Thoracic aorta (tissue), 2 donors: ENCODE data around the gene PRLR. TPM values are rescaled to one million over a fixed set of nuclear protein-coding genes. Genes with fewer than 3 reads are reported as not detected.

Experiments used
- ATAC-seq: fragments of 150-250 bp; one replicate; pipeline ENCODE4 v1.8.0; 2017; ENCODE audit warnings: low read depth; ENCODE audit not compliant: insufficient number of reproducible peaks, low FRiP score
- DNase-seq: peaks from one replicate; pipeline ENCODE4 v3.0.0-alpha.2; 2020; ENCODE audit warnings: low spot score
- H3K27ac ChIP-seq, 2 donors: fragments of 200-600 bp; sonication (generic); 1 replicate in 1 of 2; 2 replicates in 1 of 2; pipeline ENCODE4 v1.5.1; 2016; ENCODE audit warnings: mild to moderate bottlenecking in 2 of 2, moderate library complexity in 2 of 2
- H3K27me3 ChIP-seq: fragments of 200-600 bp; sonication (generic); replicated peaks from 2 replicates; pipeline ENCODE4 v1.6.0; 2016; ENCODE audit warnings: mild to moderate bottlenecking; ENCODE audit not compliant: insufficient read depth
- H3K36me3 ChIP-seq: fragments of 200-600 bp; sonication (generic); one replicate; pipeline ENCODE4 v1.5.1; 2016
- H3K4me1 ChIP-seq, 2 donors: fragments of 200-600 bp; sonication (generic); 1 replicate in 1 of 2; 2 replicates in 1 of 2; pipeline versions ENCODE4 v1.5.1 to v1.6.0; 2016; ENCODE audit warnings: low read depth in 2 of 2, mild to moderate bottlenecking in 1 of 2; ENCODE audit not compliant: control insufficient read depth in 1 of 2
- H3K4me3 ChIP-seq: fragments of 200-600 bp; sonication (generic); 2 replicates; pipeline ENCODE4 v1.5.1; 2016; ENCODE audit warnings: mild to moderate bottlenecking
- H3K9me3 ChIP-seq: fragments of 200-600 bp; sonication (generic); 2 replicates; pipeline ENCODE4 v1.5.1; 2016
- total RNA-seq, 2 donors: library from RNA; depleted of rRNA; stranded (reverse); fragments of >200 nt; gene quantifications; one replicate each; pipeline versions ENCODE4 v1.1.0 to v1.2.3, GENCODE V29; 2016
- TF ChIP-seq, protein P1 (sequence below): fragments of 200-600 bp; sonication (generic); IDR thresholded peaks from one replicate; pipeline ENCODE4 v1.5.1; 2019; ENCODE audit warnings: antibody characterized with exemption

PRLR gene
- total RNA-seq, 2 donors from 2014 or later: 0.71 to 2.6 TPM

DNA sequence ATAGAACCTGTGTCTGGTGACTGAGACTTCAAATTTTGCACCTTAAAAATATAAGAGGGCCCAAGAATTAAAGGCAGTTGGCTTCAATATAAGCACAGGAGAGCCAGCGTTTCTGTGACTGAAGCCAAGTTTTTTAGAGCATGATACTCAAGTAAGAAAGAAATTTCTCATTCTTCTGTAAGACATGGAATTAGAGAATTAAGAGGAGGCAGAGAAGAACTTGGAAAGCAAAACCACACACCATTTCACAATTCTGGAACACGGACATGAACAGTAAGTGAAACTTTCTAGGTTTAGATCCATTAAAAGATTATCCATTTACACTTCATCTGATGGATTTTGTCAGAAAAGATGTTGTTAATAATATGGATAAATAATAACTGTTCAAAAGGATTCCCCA, 173.6 kb downstream of the PRLR start:
- TF ChIP-seq, protein P1, sequence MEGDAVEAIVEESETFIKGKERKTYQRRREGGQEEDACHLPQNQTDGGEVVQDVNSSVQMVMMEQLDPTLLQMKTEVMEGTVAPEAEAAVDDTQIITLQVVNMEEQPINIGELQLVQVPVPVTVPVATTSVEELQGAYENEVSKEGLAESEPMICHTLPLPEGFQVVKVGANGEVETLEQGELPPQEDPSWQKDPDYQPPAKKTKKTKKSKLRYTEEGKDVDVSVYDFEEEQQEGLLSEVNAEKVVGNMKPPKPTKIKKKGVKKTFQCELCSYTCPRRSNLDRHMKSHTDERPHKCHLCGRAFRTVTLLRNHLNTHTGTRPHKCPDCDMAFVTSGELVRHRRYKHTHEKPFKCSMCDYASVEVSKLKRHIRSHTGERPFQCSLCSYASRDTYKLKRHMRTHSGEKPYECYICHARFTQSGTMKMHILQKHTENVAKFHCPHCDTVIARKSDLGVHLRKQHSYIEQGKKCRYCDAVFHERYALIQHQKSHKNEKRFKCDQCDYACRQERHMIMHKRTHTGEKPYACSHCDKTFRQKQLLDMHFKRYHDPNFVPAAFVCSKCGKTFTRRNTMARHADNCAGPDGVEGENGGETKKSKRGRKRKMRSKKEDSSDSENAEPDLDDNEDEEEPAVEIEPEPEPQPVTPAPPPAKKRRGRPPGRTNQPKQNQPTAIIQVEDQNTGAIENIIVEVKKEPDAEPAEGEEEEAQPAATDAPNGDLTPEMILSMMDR: no peak
- H3K4me1 ChIP-seq: no peaks in the 10 kb centered on the region
- no peak for ATAC-seq

DNA sequence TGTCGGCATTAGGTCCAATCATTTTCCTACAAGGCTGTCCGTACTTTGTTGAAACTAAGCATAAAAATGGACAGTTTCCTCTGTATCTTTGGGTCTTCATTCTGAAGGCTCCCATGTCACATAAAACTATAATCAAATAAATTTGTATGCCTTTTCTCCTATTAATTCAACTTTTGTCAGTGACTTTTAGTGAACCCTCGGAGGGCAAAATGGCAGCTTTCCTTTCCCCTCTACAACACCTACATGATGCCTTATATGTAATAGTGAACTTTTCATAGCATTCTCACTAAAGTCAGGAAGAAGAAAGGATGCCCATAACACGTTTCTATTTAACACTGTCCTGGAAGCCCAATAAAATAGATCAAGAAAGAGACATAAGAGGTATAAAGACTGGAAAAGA, 177.4 kb downstream of the PRLR start:
- TF ChIP-seq, protein P1: no peak
- H3K27ac ChIP-seq: no peak overlapping the region
- ATAC-seq (no peak), DNase-seq (no peak)
- H3K4me3 ChIP-seq: no peak overlapping the region
- no peaks in the 10 kb centered on the region for H3K4me1 ChIP-seq
- H3K9me3 ChIP-seq: no peaks in the 10 kb centered on the region
- no peaks in the 10 kb centered on the region for H3K36me3 ChIP-seq
- H3K27me3 ChIP-seq: no peaks in the 10 kb centered on the region

More for the DNA sequence above, 173.6 kb downstream of the PRLR start:
- Histone ChIP-seq H3K4me3 (no peak overlapping the region), H3K27ac (no peak overlapping the region), H3K27me3 (no peaks in the 10 kb centered on the region), H3K36me3 (no peaks in the 10 kb centered on the region), H3K9me3 (no peaks in the 10 kb centered on the region)
- DNase-seq: no peak

DNA sequence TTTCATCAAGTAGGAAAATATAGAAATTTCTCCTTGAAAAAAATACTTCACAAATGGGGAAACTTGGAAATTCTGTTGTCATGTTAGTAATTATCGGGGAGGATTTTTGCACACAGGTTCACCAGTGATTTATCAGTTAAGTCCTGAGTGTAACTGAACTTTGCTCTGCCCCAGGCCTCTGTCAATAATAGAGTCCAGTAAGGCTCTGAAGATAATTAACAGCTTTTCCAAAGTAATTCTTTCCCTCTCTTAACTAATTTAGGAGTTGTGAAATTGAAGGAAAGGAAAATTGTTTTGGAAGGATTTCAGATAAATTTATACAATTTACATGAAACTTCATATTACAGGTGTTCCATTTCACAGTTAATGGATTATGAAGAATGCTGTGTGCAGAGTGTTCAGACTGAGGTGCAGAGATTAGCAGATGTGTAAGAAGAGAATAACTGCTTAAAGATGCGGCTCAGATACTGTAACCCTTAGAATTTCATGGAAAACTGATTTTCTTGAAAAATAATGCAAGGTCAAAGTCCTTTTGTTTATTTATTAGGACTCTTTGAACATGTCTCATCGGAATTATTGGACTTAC, 179.7 kb downstream of the PRLR start:
- Histone ChIP-seq H3K27ac (no peak overlapping the region), H3K36me3 (no peaks in the 10 kb centered on the region), H3K9me3 (no peaks in the 10 kb centered on the region), H3K27me3 (no peaks in the 10 kb centered on the region), H3K4me3 (no peak overlapping the region), H3K4me1 (no peaks in the 10 kb centered on the region)
- DNase-seq (no peak), ATAC-seq (no peak)
- TF ChIP-seq, protein P1: no peak

DNA sequence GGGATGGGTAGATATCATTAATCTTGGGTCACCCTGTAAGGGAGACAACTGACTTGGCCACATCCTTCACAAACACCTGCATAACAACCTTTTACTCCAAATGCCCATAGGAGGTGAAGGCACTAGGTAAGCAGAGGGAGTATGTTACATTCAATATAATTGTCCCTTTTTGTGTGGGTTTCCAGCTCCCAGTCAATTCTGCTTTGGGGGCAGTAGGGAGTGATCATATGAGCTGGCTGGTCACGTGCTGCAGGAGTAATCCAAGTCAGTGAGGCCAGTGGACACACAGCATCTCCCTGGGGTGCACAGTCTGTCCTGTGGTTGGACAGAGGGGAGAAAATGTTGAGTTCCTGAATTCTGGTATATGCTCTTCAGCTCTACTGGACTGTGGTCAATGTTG, 181.4 kb downstream of the PRLR start:
- Histone ChIP-seq H3K36me3 (no peaks in the 10 kb centered on the region), H3K9me3 (no peaks in the 10 kb centered on the region), H3K4me3 (no peak overlapping the region), H3K4me1 (no peaks in the 10 kb centered on the region), H3K27ac (no peak overlapping the region), H3K27me3 (no peaks in the 10 kb centered on the region)
- DNase-seq (no peak), ATAC-seq (no peak)
- TF ChIP-seq, protein P1: no peak

DNA sequence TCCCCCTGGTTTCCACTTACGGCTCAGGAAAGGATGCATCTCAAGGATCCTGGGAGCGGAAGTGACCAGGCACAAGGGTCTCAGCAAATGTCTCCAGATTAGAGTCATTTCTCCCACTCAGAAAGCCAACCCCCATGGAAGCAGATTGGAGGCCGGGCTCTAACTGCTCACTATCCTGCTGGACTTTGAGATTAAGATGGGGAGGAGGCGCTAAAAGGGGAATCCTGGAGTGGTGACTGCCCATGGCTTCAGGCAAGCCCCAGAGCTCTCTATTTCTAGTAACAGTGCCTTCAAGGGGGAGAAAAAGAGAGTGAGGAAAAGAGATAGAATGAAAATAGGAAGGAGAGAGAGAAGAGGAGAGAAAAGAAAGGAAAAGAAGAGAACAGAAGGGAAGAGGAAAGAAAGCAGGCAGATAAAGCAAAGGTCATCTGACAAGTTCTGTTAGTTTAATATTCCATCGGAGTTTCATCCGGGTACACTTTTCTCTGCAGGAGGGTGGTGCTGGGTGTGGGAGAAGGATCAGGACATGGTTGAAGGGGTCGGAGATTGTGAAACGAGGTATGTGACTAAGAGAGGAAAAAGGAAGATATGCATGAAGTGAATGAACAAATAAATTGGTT, 182.4 kb downstream of the PRLR start, which contains the start of gene AGXT2:
TSS of gene AGXT2 (minus strand) at position 165 of the 620 bp plus-strand sequence. CDS start at position 108, 57 bp downstream.
- Histone ChIP-seq H3K27me3 (no peaks in the 10 kb centered on the region), H3K9me3 (no peaks in the 10 kb centered on the region), H3K27ac (no peak within 1 kb of the TSS), H3K36me3 (no peaks in the 10 kb centered on the region), H3K4me3 (no peak within 1 kb of the TSS), H3K4me1 (no peaks in the 10 kb centered on the region)
- ATAC-seq (no peak), DNase-seq (no peak)
- TF ChIP-seq, protein P1: no peak
